Upper lobe of left lung (tissue), 6 donors: ENCODE results near the gene PRKCE. TPM values are rescaled to one million over a fixed set of nuclear protein-coding genes. Genes with fewer than 3 reads are reported as not detected.

Experiments
- ATAC-seq, 2 donors: fragments of 200-7000 bp; cut with Tn5 transposase; one replicate each; pipeline ENCODE4 v1.9.1; 2022; ENCODE audit warnings: mild to moderate bottlenecking in 2 of 2, moderate library complexity in 2 of 2; ENCODE audit not compliant: low FRiP score in 2 of 2
- DNase-seq, 2 donors: peaks; one replicate each; pipeline ENCODE4 v3.0.0-alpha.2; 2019 to 2020
- H3K27ac ChIP-seq, 4 donors: fragments of 200-600 bp; sonication (generic); one replicate each; pipeline ENCODE4 v1.5.1; 2016 to 2019
- H3K27me3 ChIP-seq, 4 donors: fragments of 200-600 bp; sonication (generic); one replicate each; pipeline ENCODE4 v1.5.1; 2017 to 2019
- H3K36me3 ChIP-seq, 4 donors: fragments of 200-600 bp; sonication (generic); one replicate each; pipeline ENCODE4 v1.5.1; 2016 to 2019
- H3K4me1 ChIP-seq, 4 donors: fragments of 200-600 bp; sonication (generic); one replicate each; pipeline ENCODE4 v1.5.1; 2018 to 2019
- H3K4me3 ChIP-seq, 4 donors: fragments of 200-600 bp; sonication (generic); one replicate each; pipeline ENCODE4 v1.5.1; 2017 to 2019; ENCODE audit warnings: mild to moderate bottlenecking in 2 of 4, moderate library complexity in 1 of 4
- H3K9me3 ChIP-seq, 4 donors: fragments of 200-600 bp; sonication (generic); one replicate each; pipeline ENCODE4 v1.5.1; 2018 to 2019
- EP300 ChIP-seq, 4 donors: sonication (generic); formaldehyde crosslinking; IDR thresholded peaks; one replicate each; pipeline ENCODE4 v1.5.1; 2017; ENCODE audit warnings: antibody characterized with exemption in 4 of 4, control low read depth in 2 of 4
- POLR2A ChIP-seq, 4 donors: fragments of 450-650 bp; IDR thresholded peaks; one replicate each; pipeline ENCODE4 v1.5.1; 2016 to 2017; ENCODE audit warnings: antibody characterized with exemption in 4 of 4, mild to moderate bottlenecking in 2 of 4
- POLR2AphosphoS5 ChIP-seq, 2 donors: sonication (generic); formaldehyde crosslinking; IDR thresholded peaks; one replicate each; pipeline ENCODE4 v1.5.1; 2017; ENCODE audit warnings: antibody characterized with exemption in 2 of 2
- WGBS, 2 donors: methylation state at CpG; one replicate each; pipeline ENCODE4 v1.1.5; 2017 to 2018; 5-methylcytosine and 5-hydroxymethylcytosine counted together
- total RNA-seq, 6 donors: library from RNA; depleted of rRNA in 4 of 6; stranded (reverse); fragments of >200 nt in 4 of 6; gene quantifications; one replicate each; pipeline versions ENCODE4 v1.1.0 to v1.2.1, GENCODE V29; 2016 to 2021
- TF ChIP-seq, protein P1 (sequence below), 6 experiments: fragments of 450-650 bp in 4 of 6; fragments of 200-600 bp in 2 of 6; sonication (generic) in 2 of 6; IDR thresholded peaks; one replicate each; pipeline ENCODE4 v1.5.1; 2016 to 2019; ENCODE audit warnings: antibody characterized with exemption in 6 of 6
- donor health status: DM: no; HTN: no; CAD: no; lungs with moderate emphysema.
- donor health status: DM: no; HTN: yes; CAD: no; lungs with severe emphysema.

PRKCE gene
- total RNA-seq, 6 donors from 2014 or later, result 54.9 to 124 (median 75.6) TPM

DNA sequence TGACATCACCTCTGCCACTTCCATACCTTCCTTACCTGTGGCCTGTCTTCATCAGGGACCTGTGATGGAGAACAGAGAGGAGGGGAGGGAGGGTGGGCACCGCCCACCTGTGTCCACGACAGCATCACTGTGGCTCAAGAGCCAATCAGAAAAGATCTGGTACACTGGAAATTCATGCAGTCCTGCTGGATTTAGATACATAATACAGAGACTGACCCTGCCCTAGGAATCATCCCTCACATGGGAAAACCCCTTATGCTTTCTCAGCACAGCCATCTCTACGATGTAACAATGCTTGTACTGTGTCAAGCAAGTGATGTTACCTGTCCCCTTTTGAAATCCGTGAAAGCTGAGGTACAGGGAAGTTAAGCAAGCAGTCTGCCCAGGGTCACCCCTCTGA is 500.1 kb downstream of the PRKCE start:
- Histone ChIP-seq H3K4me3 (no peak overlapping the region), H3K4me1 (peaks cover 0 to 8% (median 6%) of the 10 kb centered on the region in 4 donors), H3K9me3 (no peaks in the 10 kb centered on the region), H3K36me3 (peaks cover 0 to 61% (median 32%) of the 10 kb centered on the region in 4 donors), H3K27me3 (no peaks in the 10 kb centered on the region), H3K27ac (peak overlapping the region in 1 of 4 donors; percentile 23)
- DNase-seq, result no peak
- no peak for ATAC-seq
- 85% methylated on average over 4 of the region's 4 CpGs for WGBS, 2 donors
- no peak for TF ChIP-seq POLR2AphosphoS5 (IDR thresholded peaks at IDR 0.05)
- TF ChIP-seq POLR2A (IDR thresholded peaks at IDR 0.05), result no peak
- TF ChIP-seq, protein P1, sequence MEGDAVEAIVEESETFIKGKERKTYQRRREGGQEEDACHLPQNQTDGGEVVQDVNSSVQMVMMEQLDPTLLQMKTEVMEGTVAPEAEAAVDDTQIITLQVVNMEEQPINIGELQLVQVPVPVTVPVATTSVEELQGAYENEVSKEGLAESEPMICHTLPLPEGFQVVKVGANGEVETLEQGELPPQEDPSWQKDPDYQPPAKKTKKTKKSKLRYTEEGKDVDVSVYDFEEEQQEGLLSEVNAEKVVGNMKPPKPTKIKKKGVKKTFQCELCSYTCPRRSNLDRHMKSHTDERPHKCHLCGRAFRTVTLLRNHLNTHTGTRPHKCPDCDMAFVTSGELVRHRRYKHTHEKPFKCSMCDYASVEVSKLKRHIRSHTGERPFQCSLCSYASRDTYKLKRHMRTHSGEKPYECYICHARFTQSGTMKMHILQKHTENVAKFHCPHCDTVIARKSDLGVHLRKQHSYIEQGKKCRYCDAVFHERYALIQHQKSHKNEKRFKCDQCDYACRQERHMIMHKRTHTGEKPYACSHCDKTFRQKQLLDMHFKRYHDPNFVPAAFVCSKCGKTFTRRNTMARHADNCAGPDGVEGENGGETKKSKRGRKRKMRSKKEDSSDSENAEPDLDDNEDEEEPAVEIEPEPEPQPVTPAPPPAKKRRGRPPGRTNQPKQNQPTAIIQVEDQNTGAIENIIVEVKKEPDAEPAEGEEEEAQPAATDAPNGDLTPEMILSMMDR (IDR thresholded peaks at IDR 0.05), result no peak
- TF ChIP-seq EP300 (IDR thresholded peaks at IDR 0.05), result no peak

DNA sequence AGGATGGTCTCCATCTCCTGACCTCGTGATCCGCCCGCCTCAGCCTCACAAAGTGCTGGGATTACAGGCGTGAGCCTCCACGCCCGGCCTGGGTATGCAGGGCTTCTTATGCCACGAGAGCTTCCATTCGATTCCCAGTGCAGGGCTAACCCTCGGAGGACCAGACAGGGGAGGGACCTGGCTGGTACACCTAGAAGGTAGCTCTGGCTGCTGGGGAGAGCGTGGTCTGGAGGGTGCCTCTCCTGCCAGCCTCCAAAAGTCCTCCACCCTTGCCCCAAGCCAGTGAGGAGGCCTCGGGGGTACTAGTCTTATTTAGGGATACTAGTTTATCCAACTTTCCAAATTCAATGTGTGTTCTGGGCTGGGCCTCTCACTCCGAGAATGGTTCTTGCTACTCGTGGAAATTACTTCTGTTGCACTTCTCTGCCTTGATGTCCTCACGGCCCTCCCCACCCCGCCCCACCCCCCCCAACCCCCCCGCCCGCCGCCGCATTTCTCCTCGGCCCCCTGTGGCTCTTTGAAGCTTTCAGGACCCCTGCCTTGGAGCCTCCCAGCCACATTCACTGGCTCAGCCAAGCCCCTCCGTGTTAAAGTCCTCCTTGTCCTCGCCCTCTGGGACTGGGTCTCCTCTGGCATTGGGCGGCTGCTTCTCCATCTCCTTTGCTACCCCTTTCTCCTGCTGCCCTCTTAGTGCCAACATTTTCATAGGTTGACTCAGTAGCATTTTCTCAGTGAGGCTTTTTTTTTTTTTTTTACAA is 502.7 kb downstream of the PRKCE start:
- Histone ChIP-seq H3K9me3 (no peaks in the 10 kb centered on the region), H3K27ac (peak overlapping the region in 1 of 4 donors; percentile 61), H3K4me3 (no peak overlapping the region), H3K4me1 (peaks cover 10 to 23% (median 17%) of the 10 kb centered on the region in 4 donors), H3K36me3 (peaks cover 0 to 58% (median 32%) of the 10 kb centered on the region in 4 donors), H3K27me3 (no peaks in the 10 kb centered on the region)
- DNase-seq, result no peak
- no peak for ATAC-seq
- no peak for TF ChIP-seq POLR2AphosphoS5 (IDR thresholded peaks at IDR 0.05)
- no peak for TF ChIP-seq POLR2A (IDR thresholded peaks at IDR 0.05)
- TF ChIP-seq EP300 (IDR thresholded peaks at IDR 0.05), result no peak
- TF ChIP-seq, protein P1 (IDR thresholded peaks at IDR 0.05), result no peak
- WGBS, 2 donors, result 87 to 91% methylated on average over 22 to 23 of the region's 23 CpGs

DNA sequence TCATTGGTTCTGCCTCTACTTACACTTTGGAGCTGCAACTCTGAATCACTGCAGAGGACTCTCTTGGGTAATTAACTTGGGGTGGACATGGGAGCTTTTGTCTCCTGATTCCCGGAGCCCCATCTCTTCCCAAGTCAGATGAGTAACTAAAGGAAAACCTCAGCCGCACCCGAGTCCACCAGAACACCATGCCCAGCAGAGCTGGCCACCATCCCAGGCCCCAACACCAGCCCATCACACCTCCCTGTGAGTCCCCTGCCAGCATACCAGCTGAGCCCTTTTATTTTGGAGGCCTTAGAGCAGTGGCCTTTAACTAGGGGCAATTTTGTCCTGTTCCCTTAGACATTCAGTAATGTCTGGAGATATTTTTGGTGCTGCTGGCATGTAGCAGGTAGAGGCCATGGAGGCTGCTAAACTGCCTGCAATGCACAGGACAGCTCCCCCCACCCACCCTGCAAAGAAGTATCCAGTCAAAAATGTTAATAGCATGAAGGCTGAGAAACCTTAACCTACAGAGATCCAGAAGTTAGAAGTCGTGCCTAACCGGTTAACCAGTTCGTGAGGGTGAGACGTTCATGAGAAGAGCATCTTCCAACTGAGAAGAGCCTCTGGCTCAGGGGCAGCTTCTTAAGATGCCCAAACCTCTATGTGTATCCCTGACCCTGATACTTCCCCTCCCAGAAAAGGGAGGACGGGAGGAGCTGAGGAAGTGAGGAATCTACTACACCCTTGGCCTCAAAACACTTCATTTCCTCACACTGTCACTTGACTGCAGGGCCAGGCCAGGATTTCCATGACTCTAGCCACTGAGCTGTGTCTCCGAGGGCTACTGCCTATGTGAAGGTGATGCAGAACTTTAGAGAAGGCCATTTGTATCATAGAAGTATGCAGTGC is 505.8 kb downstream of the PRKCE start:
- H3K36me3 ChIP-seq, result peaks cover 0 to 77% (median 31%) of the 10 kb centered on the region in 4 donors
- H3K27ac ChIP-seq, result peak overlapping the region in 2 of 4 donors; percentile 45 to 49
- WGBS, 2 donors, result 67 to 73% methylated on average over 7 to 9 of the region's 9 CpGs
- H3K4me3 ChIP-seq, result no peak overlapping the region
- DNase-seq (no peak), ATAC-seq (peak in 1 of 2 donors; percentile 11)
- H3K27me3 ChIP-seq, result no peaks in the 10 kb centered on the region
- peaks cover 13 to 33% (median 29%) of the 10 kb centered on the region in 4 donors for H3K4me1 ChIP-seq
- H3K9me3 ChIP-seq, result no peaks in the 10 kb centered on the region
- TF ChIP-seq, protein P1 (IDR thresholded peaks at IDR 0.05), result no peak
- TF ChIP-seq POLR2AphosphoS5 (IDR thresholded peaks at IDR 0.05) (no peak), EP300 (IDR thresholded peaks at IDR 0.05) (no peak), POLR2A (IDR thresholded peaks at IDR 0.05) (no peak)

DNA sequence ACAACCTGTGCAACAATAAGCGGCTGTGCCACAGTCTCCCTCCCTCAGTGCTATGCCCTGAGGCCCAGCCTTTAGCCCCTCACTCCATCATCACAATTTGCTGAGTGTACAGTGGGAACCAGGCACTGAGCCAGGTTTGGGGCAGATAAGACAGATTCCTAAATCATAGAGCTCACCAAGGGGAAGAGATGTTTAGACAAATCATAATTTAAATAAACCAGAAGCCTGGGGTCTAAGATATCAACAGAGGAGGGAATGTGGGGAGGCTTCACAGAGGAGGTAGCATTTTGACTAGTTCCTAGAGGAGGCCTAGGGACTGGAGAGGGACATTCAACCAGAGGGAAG is 506.5 kb downstream of the PRKCE start:
- DNase-seq (no peak), ATAC-seq (no peak)
- H3K36me3 ChIP-seq, result peaks cover 0 to 74% (median 27%) of the 10 kb centered on the region in 4 donors
- H3K9me3 ChIP-seq, result no peaks in the 10 kb centered on the region
- H3K27ac ChIP-seq, result peak overlapping the region in 2 of 4 donors; percentile 3 to 49
- TF ChIP-seq POLR2AphosphoS5 (IDR thresholded peaks at IDR 0.05), result no peak
- no peak for TF ChIP-seq EP300 (IDR thresholded peaks at IDR 0.05)
- TF ChIP-seq POLR2A (IDR thresholded peaks at IDR 0.05), result no peak
- TF ChIP-seq, protein P1 (IDR thresholded peaks at IDR 0.05), result no peak
- peaks cover 18 to 39% (median 33%) of the 10 kb centered on the region in 4 donors for H3K4me1 ChIP-seq
- H3K4me3 ChIP-seq, result no peak overlapping the region
- no peaks in the 10 kb centered on the region for H3K27me3 ChIP-seq
- WGBS, 2 donors, result 83% methylated on average over 1 of the region's 1 CpG; no CpG with 5 or more reads in 1 of the 2 donors
